ENCODE results near the gene INHBC. TPM values are rescaled to one million over a fixed set of nuclear protein-coding genes. Genes with fewer than 3 reads are reported as not detected.
A peak's percentile ranks its signal among the peaks of the same experiment; 100 is the strongest.

Gene INHBC
- polyA plus RNA-seq, 1 donor from 2014 or later = not detected

GRCh38 chr12:57465030-57465746, 30.6 kb downstream of the INHBC start:
- Mint-ChIP-seq H3K4me1 (peaks cover 16 to 25% (median 18%) of the 10 kb centered on the region in 3 donors), H3K36me3 (peaks cover 10% of the 10 kb centered on the region), H3K27ac (peak overlapping the region in 1 of 3 donors; percentile 41)

GRCh38 chr12:57465747-57466505, 31.3 kb downstream of the INHBC start:
- peaks cover 2% of the 10 kb centered on the region for H3K27me3 Mint-ChIP-seq
- peaks cover 13 to 21% (median 14%) of the 10 kb centered on the region in 3 donors for H3K4me1 Mint-ChIP-seq
- no peak overlapping the region for H3K4me3 Mint-ChIP-seq
- H3K9me3 Mint-ChIP-seq = no peaks in the 10 kb centered on the region
- H3K27ac Mint-ChIP-seq = no peak overlapping the region
- peaks cover 10% of the 10 kb centered on the region for H3K36me3 Mint-ChIP-seq

More at GRCh38 chr12:57465030-57465746, 30.6 kb downstream of the INHBC start:
- no peaks in the 10 kb centered on the region for H3K9me3 Mint-ChIP-seq
- peaks cover 4% of the 10 kb centered on the region for H3K27me3 Mint-ChIP-seq
- H3K4me3 Mint-ChIP-seq = peak overlapping the region in 1 of 4 donors; percentile 80

- no peaks in the 10 kb centered on the region for H3K27me3 Mint-ChIP-seq
- peak overlapping the region in 1 of 3 donors; percentile 31 for H3K27ac Mint-ChIP-seq
- peaks cover 9 to 15% (median 9%) of the 10 kb centered on the region in 3 donors for H3K4me1 Mint-ChIP-seq
- H3K4me3 Mint-ChIP-seq = peak overlapping the region in 1 of 4 donors; percentile 18
- H3K9me3 Mint-ChIP-seq = no peaks in the 10 kb centered on the region
- peaks cover 10% of the 10 kb centered on the region for H3K36me3 Mint-ChIP-seq
Observed at GRCh38 chr12:57467212-57467874, 32.8 kb downstream of the INHBC start.

GRCh38 chr12:57467915-57468314, 33.3 kb downstream of the INHBC start:
- Mint-ChIP-seq H3K36me3 (peaks cover 10% of the 10 kb centered on the region), H3K27ac (peak overlapping the region in 1 of 3 donors; percentile 31), H3K4me1 (peaks cover 3 to 9% (median 4%) of the 10 kb centered on the region in 3 donors), H3K9me3 (no peaks in the 10 kb centered on the region), H3K27me3 (no peaks in the 10 kb centered on the region), H3K4me3 (peak overlapping the region in 2 of 4 donors; percentile 48)

- H3K4me3 Mint-ChIP-seq = no peak overlapping the region
- H3K27ac Mint-ChIP-seq = no peak overlapping the region
- H3K36me3 Mint-ChIP-seq = peaks cover 12% of the 10 kb centered on the region
- H3K4me1 Mint-ChIP-seq = peaks cover 8 to 11% (median 8%) of the 10 kb centered on the region in 3 donors
- H3K27me3 Mint-ChIP-seq = no peaks in the 10 kb centered on the region
- no peaks in the 10 kb centered on the region for H3K9me3 Mint-ChIP-seq
Observed at GRCh38 chr12:57469296-57470164, 34.9 kb downstream of the INHBC start.

GRCh38 chr12:57470286-57470969, 35.8 kb downstream of the INHBC start:
- peaks cover 12% of the 10 kb centered on the region for H3K36me3 Mint-ChIP-seq
- no peak overlapping the region for H3K4me3 Mint-ChIP-seq
- H3K9me3 Mint-ChIP-seq = no peaks in the 10 kb centered on the region
- H3K4me1 Mint-ChIP-seq = peaks cover 5 to 16% (median 12%) of the 10 kb centered on the region in 3 donors
- no peaks in the 10 kb centered on the region for H3K27me3 Mint-ChIP-seq
- no peak overlapping the region for H3K27ac Mint-ChIP-seq

GRCh38 chr12:57470970-57471656, 36.5 kb downstream of the INHBC start:
- H3K4me3 Mint-ChIP-seq = no peak overlapping the region
- H3K9me3 Mint-ChIP-seq = no peaks in the 10 kb centered on the region
- H3K27ac Mint-ChIP-seq = no peak overlapping the region
- no peaks in the 10 kb centered on the region for H3K27me3 Mint-ChIP-seq
- H3K36me3 Mint-ChIP-seq = peaks cover 12% of the 10 kb centered on the region
- H3K4me1 Mint-ChIP-seq = peaks cover 5 to 16% (median 12%) of the 10 kb centered on the region in 3 donors

- H3K27ac Mint-ChIP-seq = no peak overlapping the region
- no peaks in the 10 kb centered on the region for H3K27me3 Mint-ChIP-seq
- H3K4me1 Mint-ChIP-seq = peaks cover 10 to 22% (median 17%) of the 10 kb centered on the region in 3 donors
- peak overlapping the region in 1 of 4 donors; percentile 57 for H3K4me3 Mint-ChIP-seq
- H3K36me3 Mint-ChIP-seq = peaks cover 12% of the 10 kb centered on the region
- H3K9me3 Mint-ChIP-seq = no peaks in the 10 kb centered on the region
Observed at GRCh38 chr12:57471661-57472060, 37.1 kb downstream of the INHBC start.

- no peaks in the 10 kb centered on the region for H3K27me3 Mint-ChIP-seq
- peaks cover 15% of the 10 kb centered on the region for H3K36me3 Mint-ChIP-seq
- peak overlapping the region in 1 of 3 donors; percentile 64 for H3K27ac Mint-ChIP-seq
- H3K9me3 Mint-ChIP-seq = no peaks in the 10 kb centered on the region
- H3K4me3 Mint-ChIP-seq = peak overlapping the region in 2 of 4 donors; percentile 20 to 57
- peaks cover 15 to 26% (median 17%) of the 10 kb centered on the region in 3 donors for H3K4me1 Mint-ChIP-seq
Observed at GRCh38 chr12:57472391-57472790, 37.8 kb downstream of the INHBC start.

GRCh38 chr12:57473392-57473791, 38.8 kb downstream of the INHBC start:
- Mint-ChIP-seq H3K27me3 (no peaks in the 10 kb centered on the region), H3K9me3 (no peaks in the 10 kb centered on the region), H3K36me3 (peaks cover 12% of the 10 kb centered on the region), H3K27ac (peak overlapping the region in 1 of 3 donors; percentile 64), H3K4me3 (peak overlapping the region in 1 of 4 donors; percentile 60), H3K4me1 (peaks cover 21 to 31% (median 21%) of the 10 kb centered on the region in 3 donors)

GRCh38 chr12:57473886-57474285, 39.3 kb downstream of the INHBC start:
- Mint-ChIP-seq H3K27me3 (no peaks in the 10 kb centered on the region), H3K4me1 (peaks cover 26 to 36% (median 26%) of the 10 kb centered on the region in 3 donors)

GRCh38 chr12:57474430-57474829, 39.8 kb downstream of the INHBC start:
- H3K27me3 Mint-ChIP-seq = no peaks in the 10 kb centered on the region
- H3K9me3 Mint-ChIP-seq = no peaks in the 10 kb centered on the region
- H3K4me3 Mint-ChIP-seq = peak overlapping the region in 3 of 4 donors; percentile 31 to 88 (median 60)

More at GRCh38 chr12:57473886-57474285, 39.3 kb downstream of the INHBC start:
- Mint-ChIP-seq H3K36me3 (peaks cover 10% of the 10 kb centered on the region), H3K4me3 (peak overlapping the region in 2 of 4 donors; percentile 31 to 60), H3K27ac (peak overlapping the region in 2 of 3 donors; percentile 18 to 65), H3K9me3 (no peaks in the 10 kb centered on the region)

GRCh38 chr12:57474862-57475261, 40.3 kb downstream of the INHBC start:
- Mint-ChIP-seq H3K27ac (peak overlapping the region in 2 of 3 donors; percentile 54 to 65), H3K36me3 (peaks cover 5% of the 10 kb centered on the region), H3K4me1 (peaks cover 31 to 43% (median 35%) of the 10 kb centered on the region in 3 donors), H3K9me3 (no peaks in the 10 kb centered on the region), H3K27me3 (no peaks in the 10 kb centered on the region), H3K4me3 (peak overlapping the region; percentile 46 to 67 (median 60))

More at GRCh38 chr12:57474430-57474829, 39.8 kb downstream of the INHBC start:
- peaks cover 27 to 38% (median 30%) of the 10 kb centered on the region in 3 donors for H3K4me1 Mint-ChIP-seq
- peaks cover 9% of the 10 kb centered on the region for H3K36me3 Mint-ChIP-seq
- peak overlapping the region; percentile 18 to 65 (median 54) for H3K27ac Mint-ChIP-seq
